H1 (cell line): ENCODE measurements around the gene TSPAN32. TPM values are rescaled to one million over a fixed set of nuclear protein-coding genes. Genes with fewer than 3 reads are reported as not detected.

Source experiments
- CTCF ChIA-PET: fragments of 300-600 bp; sonication (Branson Sonifier 250); formaldehyde crosslinking; loops from one replicate; lab custom pipeline; 2021; ENCODE audit not compliant: partially characterized antibody; lab: Charles Lee
- POLR2A ChIA-PET: fragments of 300-600 bp; sonication (Branson Sonifier 250); formaldehyde crosslinking; loops from one replicate; lab custom pipeline; 2021; ENCODE audit warnings: inconsistent platforms; ENCODE audit not compliant: partially characterized antibody; lab: Charles Lee
- DNase-seq, 2 experiments: peaks; one replicate each; pipeline versions ENCODE4 v3.0.0 to v3.0.0-alpha.2; 2010 to 2022; ENCODE audit warnings: low spot score in 2 of 2, low read depth in 1 of 2, mixed read lengths in 1 of 2
- FAIRE-seq: peaks from 2 replicates; lab custom pipeline; 2011; peaks lifted over from hg19 to GRCh38; lab: Jason Lieb, UNC
- H2AFZ ChIP-seq: 2 replicates; pipeline ENCODE4 v1.8.1; 2012; ENCODE audit warnings: low read length, inconsistent platforms
- H2AK5ac ChIP-seq: 2 replicates; pipeline ENCODE4 v1.6.1; 2013; ENCODE audit warnings: low read depth, low read length
- H2BK120ac ChIP-seq: replicated peaks from 2 replicates; pipeline ENCODE3; 2013; ENCODE audit warnings: low read depth, low read length, inconsistent platforms
- H2BK12ac ChIP-seq: 2 replicates; pipeline ENCODE4 v1.6.1; 2013; ENCODE audit warnings: low read depth, low read length
- H2BK15ac ChIP-seq: 2 replicates; pipeline ENCODE4 v1.6.1; 2013; ENCODE audit warnings: low read length
- H2BK20ac ChIP-seq: 2 replicates; pipeline ENCODE4 v1.6.1; 2013; ENCODE audit warnings: low read length
- H2BK5ac ChIP-seq: 2 replicates; pipeline ENCODE4 v1.6.1; 2013; ENCODE audit warnings: low read depth, low read length
- H3K14ac ChIP-seq: 2 replicates; pipeline ENCODE4 v1.6.1; 2013; ENCODE audit warnings: inconsistent platforms; ENCODE audit not compliant: insufficient read length
- H3K18ac ChIP-seq: 2 replicates; pipeline ENCODE4 v1.6.1; 2013; ENCODE audit warnings: low read length; ENCODE audit errors: extremely low read depth
- H3K23ac ChIP-seq: 2 replicates; pipeline ENCODE4 v1.6.1; 2013; ENCODE audit warnings: inconsistent platforms; ENCODE audit not compliant: insufficient read length
- H3K23me2 ChIP-seq: 2 replicates; pipeline ENCODE4 v1.6.1; 2013; ENCODE audit warnings: low read depth, low read length
- H3K27ac ChIP-seq: 2 replicates; pipeline ENCODE4 v1.6.1; 2011; ENCODE audit warnings: low read depth, low read length, inconsistent platforms
- H3K27me3 ChIP-seq, 4 experiments: replicated peaks in 1 of 4; 1 replicate in 1 of 4; 2 replicates in 3 of 4; pipeline versions ENCODE4 v1.6.1 to v1.8.1; 2011 to 2013; ENCODE audit warnings: low read length in 3 of 4, mild to moderate bottlenecking in 3 of 4, inconsistent platforms in 2 of 4, mixed read lengths in 2 of 4, moderate library complexity in 1 of 4; ENCODE audit not compliant: control insufficient read depth in 3 of 4, insufficient read depth in 3 of 4; ENCODE audit errors: extremely low read depth in 1 of 4
- H3K36me3 ChIP-seq, 4 experiments: 2 replicates each; pipeline versions ENCODE4 v1.6.1 to v1.8.1; 2011 to 2013; ENCODE audit warnings: mild to moderate bottlenecking in 4 of 4, low read length in 3 of 4, moderate library complexity in 2 of 4, control low read depth in 1 of 4, inconsistent platforms in 1 of 4; ENCODE audit not compliant: insufficient read depth in 4 of 4, control insufficient read depth in 2 of 4
- H3K4ac ChIP-seq: replicated peaks from 2 replicates; pipeline ENCODE3; 2013; ENCODE audit warnings: low read length, low read depth, mixed read lengths, inconsistent platforms; ENCODE audit not compliant: insufficient read length
- H3K4me1 ChIP-seq, 4 experiments: replicated peaks in 1 of 4; 1 replicate in 1 of 4; 2 replicates in 3 of 4; pipeline versions ENCODE4 v1.6.1 to v1.8.1; 2011 to 2013; ENCODE audit warnings: low read length in 3 of 4, inconsistent platforms in 2 of 4, mixed read lengths in 1 of 4; ENCODE audit not compliant: insufficient read depth in 4 of 4, control insufficient read depth in 3 of 4
- H3K4me2 ChIP-seq, 2 experiments: 2 replicates each; pipeline versions ENCODE4 v1.6.1 to v1.8.1; 2011 to 2013; ENCODE audit warnings: low read depth in 2 of 2, low read length in 2 of 2, control low read depth in 1 of 2, inconsistent platforms in 1 of 2, mild to moderate bottlenecking in 1 of 2; ENCODE audit not compliant: insufficient read depth in 1 of 2
- H3K4me3 ChIP-seq, 4 experiments: fragments of 200-600, 300-600 bp in 1 of 4; sonication (generic), shearing (Covaris generic), sonication (Bioruptor Twin) in 1 of 4; 2 replicates each; pipeline versions ENCODE4 v1.5.1 to v1.8.1; 2011 to 2016; ENCODE audit warnings: low read length in 4 of 4, low read depth in 3 of 4, control low read depth in 2 of 4, inconsistent platforms in 2 of 4, mild to moderate bottlenecking in 2 of 4, mixed read lengths in 1 of 4, moderate library complexity in 1 of 4; ENCODE audit not compliant: insufficient read depth in 2 of 4; ENCODE audit errors: extremely low read depth in 1 of 4
- H3K56ac ChIP-seq: replicated peaks from 2 replicates; pipeline ENCODE3; 2013; ENCODE audit warnings: low read depth, mild to moderate bottlenecking, mixed read lengths, low read length, inconsistent platforms; ENCODE audit not compliant: insufficient read length
- H3K79me1 ChIP-seq: 2 replicates; pipeline ENCODE4 v1.6.1; 2013; ENCODE audit warnings: low read depth, low read length, control low read depth
- H3K79me2 ChIP-seq, 2 experiments: 2 replicates each; pipeline versions ENCODE4 v1.6.1 to v1.8.1; 2012 to 2013; ENCODE audit warnings: low read length in 2 of 2, mild to moderate bottlenecking in 2 of 2, inconsistent platforms in 1 of 2; ENCODE audit not compliant: insufficient read depth in 2 of 2, control insufficient read depth in 1 of 2
- H3K9ac ChIP-seq, 4 experiments: replicated peaks in 1 of 4; 1 replicate in 1 of 4; 2 replicates in 3 of 4; pipeline versions ENCODE4 v1.6.1 to v1.8.1; 2011 to 2013; ENCODE audit warnings: low read depth in 3 of 4, low read length in 3 of 4, control low read depth in 2 of 4, mild to moderate bottlenecking in 2 of 4, moderate library complexity in 2 of 4, inconsistent platforms in 1 of 4; ENCODE audit errors: extremely low read depth in 1 of 4
- H3K9me3 ChIP-seq, 2 experiments: 2 replicates each; pipeline versions ENCODE4 v1.6.1 to v1.8.1; 2012 to 2013; ENCODE audit warnings: mild to moderate bottlenecking in 2 of 2, moderate library complexity in 2 of 2, control low read depth in 1 of 2, inconsistent platforms in 1 of 2, low read depth in 1 of 2, low read length in 1 of 2, mixed read lengths in 1 of 2; ENCODE audit not compliant: insufficient read depth in 2 of 2
- H4K20me1 ChIP-seq, 2 experiments: replicated peaks in 1 of 2; 2 replicates each; pipeline versions ENCODE3 to v1.8.1; 2011 to 2013; ENCODE audit warnings: inconsistent platforms in 2 of 2, low read length in 2 of 2, mild to moderate bottlenecking in 1 of 2; ENCODE audit not compliant: insufficient read depth in 2 of 2, control insufficient read depth in 1 of 2
- H4K5ac ChIP-seq: 2 replicates; pipeline ENCODE4 v1.6.1; 2013; ENCODE audit warnings: low read length, low read depth, mixed read lengths, inconsistent platforms; ENCODE audit not compliant: insufficient read length
- H4K8ac ChIP-seq: 2 replicates; pipeline ENCODE4 v1.8.0; 2013; ENCODE audit warnings: mild to moderate bottlenecking, moderate library complexity, low read length, inconsistent platforms; ENCODE audit not compliant: insufficient read depth; ENCODE audit errors: extremely low read depth
- H4K91ac ChIP-seq: replicated peaks from 2 replicates; pipeline ENCODE3; 2013; ENCODE audit warnings: low read length, mixed read lengths, inconsistent platforms; ENCODE audit not compliant: insufficient read length
- CBX8 ChIP-seq: fragments of 300-800, 300-1000 bp; sonication (generic); IDR thresholded peaks from 2 replicates; pipeline ENCODE4 v1.7.1; 2016; ENCODE audit warnings: low read depth, low read length, borderline replicate concordance
- CEBPB ChIP-seq: IDR thresholded peaks from 2 replicates; pipeline ENCODE4 v1.6.1; 2012; ENCODE audit warnings: low read depth, low read length
- SP2 ChIP-seq: IDR thresholded peaks from 2 replicates; pipeline ENCODE4 v1.6.1; 2012; ENCODE audit warnings: mild to moderate bottlenecking, low read length, inconsistent platforms
- TAF7 ChIP-seq: optimal IDR thresholded peaks from 2 replicates; pipeline ENCODE3; 2011; ENCODE audit warnings: low read depth, mild to moderate bottlenecking, inconsistent platforms, low read length, moderate library complexity, borderline replicate concordance
- WGBS, 2 experiments: shearing (Covaris generic) in 1 of 2; methylation state at CpG; one replicate each; pipeline versions ENCODE4 v1.1.6 to v1.1.7; 2013 to 2015; ENCODE audit warnings: low lambda C conversion rate in 2 of 2, mixed read lengths in 2 of 2, inconsistent platforms in 1 of 2, low coverage in 1 of 2, missing lambda C conversion rate in 1 of 2; ENCODE audit not compliant: insufficient replicate concordance in 2 of 2, insufficient coverage in 1 of 2, insufficient read length in 1 of 2; ENCODE audit errors: extremely low coverage in 1 of 2, missing lambda C conversion rate in 1 of 2; 5-methylcytosine and 5-hydroxymethylcytosine counted together
- polyA plus RNA-seq, 7 experiments: library from polyadenylated mRNA; depleted of rRNA in 3 of 7; stranded (reverse) in 5 of 7; unstranded in 2 of 7; fragments of >200 nt in 5 of 7; fragments of 200-250 nt in 2 of 7; gene quantifications; 1 replicate in 5 of 7; 2 replicates in 1 of 7; 4 replicates in 1 of 7; pipeline versions ENCODE4 v1.2.1 to v1.2.3, GENCODE V29; 2011 to 2013; ENCODE audit warnings: missing spikeins in 2 of 7, mixed read lengths in 2 of 7
- total RNA-seq: library from RNA; stranded (reverse); fragmentation: NEBNext Ultra II Directional; extraction: Animal tissue kit (Norgen Biotek cat#: 25700); gene quantifications from 2 replicates; pipeline ENCODE4 v1.2.1, GENCODE V29; 2021

TSPAN32 gene
- total and polyA plus RNA-seq, 2 of the 8 experiments (the other 6 are each of a cell fraction or from before 2014, with no cell fraction given): not detected

DNA sequence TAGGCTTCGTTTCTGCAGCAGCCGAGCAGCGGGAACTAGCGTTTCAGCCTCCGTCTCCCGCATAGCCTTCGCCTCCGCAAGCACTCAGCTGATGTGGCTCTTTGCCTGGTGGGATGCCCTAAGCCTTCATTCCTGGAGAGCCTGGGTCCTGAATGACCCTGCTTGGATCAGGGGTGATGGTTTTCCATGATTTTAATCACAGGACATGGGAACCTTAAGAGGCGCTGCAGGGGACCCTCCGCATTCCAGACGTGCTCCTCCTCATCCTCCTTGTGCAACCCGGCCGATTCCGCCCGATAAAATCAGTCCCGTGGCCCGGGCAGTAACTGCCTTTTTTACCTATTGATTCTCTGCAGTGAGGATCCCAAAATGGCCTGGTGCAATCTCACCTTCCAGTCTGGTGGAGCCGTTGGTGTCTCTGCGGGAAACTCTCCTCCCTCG lies 8.3 kb upstream of the TSPAN32 start:
- H3K27ac ChIP-seq: no peak overlapping the region
- no peak overlapping the region for H2BK120ac ChIP-seq
- no peak overlapping the region for H3K4ac ChIP-seq
- H2BK20ac ChIP-seq: no peak overlapping the region
- H2BK15ac ChIP-seq: 0 out of 2 replicates have a peak overlapping the region, but pooled peaks have one; percentile 46
- H3K4me3 ChIP-seq: no peak overlapping the region
- no peaks in the 10 kb centered on the region for H3K23me2 ChIP-seq
- no peaks in the 10 kb centered on the region for H3K79me2 ChIP-seq
- H4K20me1 ChIP-seq: peaks cover 0 to 2% of the 10 kb centered on the region in 2 experiments
- H4K8ac ChIP-seq: no peak overlapping the region
- no peak overlapping the region for H4K5ac ChIP-seq
- H2AK5ac ChIP-seq: no peak overlapping the region
- no peaks in the 10 kb centered on the region for H3K9me3 ChIP-seq
- H3K56ac ChIP-seq: no peak overlapping the region
- H3K23ac ChIP-seq: no peak overlapping the region
- H3K27me3 ChIP-seq: peaks cover 0 to 8% (median 2%) of the 10 kb centered on the region in 4 experiments; a peak in 4 of 7 replicates
- no peak overlapping the region for H3K9ac ChIP-seq
- ChIA-PET CTCF (interaction anchor here (0.8 to 14.9 kb wide), 4 partner anchors 13 to 99 kb away, joined by 3 to 248 read pairs (median 12); no protein-coding TSS in a partner anchor), POLR2A (interaction anchor here (0.6 kb wide), 1 partner anchor 815 kb away, joined by 3 read pairs; no protein-coding TSS in a partner anchor)
- H2BK12ac ChIP-seq: 0 out of 2 replicates have a peak overlapping the region, but pooled peaks have one; percentile 39
- H4K91ac ChIP-seq: no peak overlapping the region
- H3K4me1 ChIP-seq: peaks cover 0 to 5% (median 3%) of the 10 kb centered on the region in 4 experiments; a peak in 2 of 7 replicates
- DNase-seq (peak in 1 of 2 experiments; percentile 39), FAIRE-seq (no peak)
- no peaks in the 10 kb centered on the region for H3K36me3 ChIP-seq
- H3K4me2 ChIP-seq: no peak overlapping the region
- H3K79me1 ChIP-seq: no peaks in the 10 kb centered on the region
- H2BK5ac ChIP-seq: no peak overlapping the region
- no peak overlapping the region for H3K18ac ChIP-seq
- 87% methylated on average over 20 of the region's 20 CpGs; no CpG with 5 or more reads in 1 of the 2 experiments for WGBS, 2 experiments
- H2AFZ ChIP-seq: no peak overlapping the region
- no peak overlapping the region for H3K14ac ChIP-seq
- no peak for TF ChIP-seq TAF7
- TF ChIP-seq CBX8: no peak
- no peak for TF ChIP-seq CEBPB
- TF ChIP-seq SP2: no peak
